Measurements from ENCODE around the gene CTNNA2.

CTNNA2 gene

GRCh38 chr2:79714283-79714682 lies 201.4 kb downstream of the CTNNA2 start:
- DNase-seq, result no peak

- no peak for DNase-seq
These were observed 202.5 kb downstream of the CTNNA2 start for GRCh38 chr2:79715338-79715737.

GRCh38 chr2:79716266-79716665 lies 203.4 kb downstream of the CTNNA2 start:
- DNase-seq, result no peak

- no peak for DNase-seq
These were observed 204.6 kb downstream of the CTNNA2 start for GRCh38 chr2:79717364-79718007.

- DNase-seq, result no peak
These were observed 208.2 kb downstream of the CTNNA2 start for GRCh38 chr2:79721061-79721460.

GRCh38 chr2:79721966-79722365 lies 209.1 kb downstream of the CTNNA2 start:
- no peak for DNase-seq

- DNase-seq, result no peak
These were observed 211.0 kb downstream of the CTNNA2 start for GRCh38 chr2:79723830-79724229.

- DNase-seq, result no peak
These were observed 216.7 kb downstream of the CTNNA2 start for GRCh38 chr2:79729532-79729931.

GRCh38 chr2:79734518-79734917 lies 221.7 kb downstream of the CTNNA2 start:
- DNase-seq, result no peak

GRCh38 chr2:79740879-79741443 lies 228.1 kb downstream of the CTNNA2 start:
- no peak for DNase-seq

GRCh38 chr2:79750321-79750720 lies 237.5 kb downstream of the CTNNA2 start:
- DNase-seq, result no peak

GRCh38 chr2:79757526-79757925 lies 244.7 kb downstream of the CTNNA2 start:
- DNase-seq, result no peak

GRCh38 chr2:79758042-79758441 lies 245.2 kb downstream of the CTNNA2 start:
- DNase-seq, result no peak

GRCh38 chr2:79758749-79759282 lies 246.0 kb downstream of the CTNNA2 start:
- DNase-seq, result no peak

GRCh38 chr2:79770926-79771325 lies 258.1 kb downstream of the CTNNA2 start:
- DNase-seq, result no peak

- DNase-seq, result no peak
These were observed 258.6 kb downstream of the CTNNA2 start for GRCh38 chr2:79771493-79771892.

- no peak for DNase-seq
These were observed 261.2 kb downstream of the CTNNA2 start for GRCh38 chr2:79774016-79774415.

GRCh38 chr2:79776461-79776860 lies 263.6 kb downstream of the CTNNA2 start:
- no peak for DNase-seq

GRCh38 chr2:79780781-79781180 lies 267.9 kb downstream of the CTNNA2 start:
- DNase-seq, result no peak

GRCh38 chr2:79782576-79783452 lies 270.0 kb downstream of the CTNNA2 start:
- DNase-seq, result no peak

GRCh38 chr2:79788952-79789651 lies 276.3 kb downstream of the CTNNA2 start:
- DNase-seq, result no peak

- no peak for DNase-seq
These were observed 277.0 kb downstream of the CTNNA2 start for GRCh38 chr2:79789811-79790210.

- DNase-seq, result no peak
These were observed 279.2 kb downstream of the CTNNA2 start for GRCh38 chr2:79792090-79792489.
